Neural cell (in vitro differentiated cells): ENCODE results near the gene NKAPD1. TPM values are rescaled to one million over a fixed set of nuclear protein-coding genes. Genes with fewer than 3 reads are reported as not detected.

Source experiments
- H2AFZ ChIP-seq: fragments of 200-600, 300-800 bp; sonication (generic), shearing (Covaris generic); 2 replicates; pipeline ENCODE4 v1.6.0; 2014; ENCODE audit warnings: low read depth, mild to moderate bottlenecking, antibody characterized with exemption, low read length, moderate library complexity
- H3F3A ChIP-seq: fragments of 200-600 bp; shearing (Covaris generic); 2 replicates; pipeline ENCODE4 v1.6.1; 2016; ENCODE audit warnings: mild to moderate bottlenecking, moderate library complexity, mixed read lengths, antibody characterized with exemption, low read length; ENCODE audit not compliant: insufficient read depth, poor library complexity, severe bottlenecking
- H3K27ac ChIP-seq: fragments of 200-600, 300-800 bp; sonication (generic), shearing (Covaris generic); 2 replicates; pipeline ENCODE4 v1.5.1; 2014; ENCODE audit warnings: mild to moderate bottlenecking, low read length, moderate library complexity
- H3K27me3 ChIP-seq: fragments of 300-800, 200-600 bp; sonication (generic), shearing (Covaris generic); 2 replicates; pipeline ENCODE4 v1.6.0; 2014; ENCODE audit warnings: mild to moderate bottlenecking, low read depth, low read length, moderate library complexity; ENCODE audit not compliant: insufficient read depth
- H3K36me3 ChIP-seq: fragments of 300-800, 200-600 bp; sonication (generic), shearing (Covaris generic); 2 replicates; pipeline ENCODE4 v1.5.1; 2014; ENCODE audit warnings: mild to moderate bottlenecking, antibody characterized with exemption, low read length, moderate library complexity; ENCODE audit not compliant: insufficient read depth
- H3K4me2 ChIP-seq: fragments of 300-800, 200-600 bp; sonication (generic), shearing (Covaris generic); 2 replicates; pipeline ENCODE4 v1.6.0; 2014; ENCODE audit warnings: mild to moderate bottlenecking, low read length
- H3K4me3 ChIP-seq: fragments of 300-800, 200-600 bp; sonication (generic), shearing (Covaris generic); 2 replicates; pipeline ENCODE4 v1.5.1; 2014; ENCODE audit warnings: mild to moderate bottlenecking, low read length, moderate library complexity
- H3K79me2 ChIP-seq: fragments of 200-600 bp; shearing (Covaris generic); replicated peaks from 2 replicates; pipeline ENCODE4 v1.6.0; 2014; ENCODE audit warnings: mild to moderate bottlenecking, low read length, moderate library complexity; ENCODE audit not compliant: insufficient read depth
- H3K9ac ChIP-seq: fragments of 300-800, 200-600 bp; sonication (generic), shearing (Covaris generic); 2 replicates; pipeline ENCODE4 v1.6.1; 2016; ENCODE audit warnings: mild to moderate bottlenecking, low read length, mixed read lengths
- H3K9me2 ChIP-seq: fragments of 200-600 bp; shearing (Covaris generic); 2 replicates; pipeline ENCODE4 v1.6.1; 2016; ENCODE audit warnings: mild to moderate bottlenecking, low read length, mixed read lengths; ENCODE audit not compliant: insufficient read depth
- H3K9me3 ChIP-seq: fragments of 200-600, 300-800 bp; sonication (generic), shearing (Covaris generic); 2 replicates; pipeline ENCODE4 v1.6.1; 2016; ENCODE audit warnings: mild to moderate bottlenecking, mixed run types, low read length, moderate library complexity, mixed read lengths
- H4K20me1 ChIP-seq: fragments of 200-600 bp; shearing (Covaris generic); 2 replicates; pipeline ENCODE4 v1.6.1; 2016; ENCODE audit warnings: mild to moderate bottlenecking, mixed run types; ENCODE audit not compliant: insufficient read depth
- EP300 ChIP-seq: fragments of 450-650 bp; conservative IDR thresholded peaks from 2 replicates; pipeline ENCODE4 v1.6.1; 2014; ENCODE audit warnings: antibody characterized with exemption, mild to moderate bottlenecking, moderate library complexity; ENCODE audit not compliant: poor library complexity, severe bottlenecking
- EZH2 ChIP-seq: fragments of 200-600, 300-800 bp; shearing (Covaris generic), sonication (generic); IDR thresholded peaks from 2 replicates; pipeline ENCODE4 v1.6.1; 2014; ENCODE audit warnings: antibody characterized with exemption, low read length, borderline replicate concordance, mild to moderate bottlenecking; ENCODE audit not compliant: insufficient read depth, poor library complexity, severe bottlenecking
- MXI1 ChIP-seq: fragments of 450-650 bp; conservative IDR thresholded peaks from 2 replicates; pipeline ENCODE4 v1.6.1; 2014; ENCODE audit warnings: antibody characterized with exemption, mild to moderate bottlenecking; ENCODE audit not compliant: poor library complexity, severe bottlenecking
- POLR2AphosphoS5 ChIP-seq: IDR thresholded peaks from 2 replicates; pipeline ENCODE4 v1.6.1; 2012
- RAD21 ChIP-seq: fragments of 450-650 bp; conservative IDR thresholded peaks from 2 replicates; pipeline ENCODE4 v1.6.1; 2014; ENCODE audit warnings: antibody characterized with exemption, mild to moderate bottlenecking, moderate library complexity
- SMC3 ChIP-seq: fragments of 450-650 bp; conservative IDR thresholded peaks from 2 replicates; pipeline ENCODE4 v1.6.1; 2014; ENCODE audit warnings: antibody characterized with exemption, mild to moderate bottlenecking, moderate library complexity; ENCODE audit not compliant: poor library complexity
- TAF1 ChIP-seq: IDR thresholded peaks from 2 replicates; pipeline ENCODE4 v1.6.1; 2012; ENCODE audit warnings: low read depth
- polyA plus RNA-seq: library from polyadenylated mRNA; depleted of rRNA; stranded (reverse); fragments of >200 nt; gene quantifications from 2 replicates; pipeline ENCODE4 v1.2.3, GENCODE V29; 2014
- TF ChIP-seq, protein P1 (sequence below): fragments of 450-650 bp; IDR thresholded peaks from 2 replicates; pipeline ENCODE4 v1.5.1; 2014; ENCODE audit warnings: antibody characterized with exemption, mild to moderate bottlenecking, moderate library complexity; ENCODE audit not compliant: poor library complexity, severe bottlenecking
- TF ChIP-seq, protein P2 (sequence below): IDR thresholded peaks from 2 replicates; pipeline ENCODE4 v1.6.1; 2012; ENCODE audit warnings: borderline replicate concordance

NKAPD1 gene
- polyA plus RNA-seq, 1 donor from 2014 or later: 37.7 TPM

DNA sequence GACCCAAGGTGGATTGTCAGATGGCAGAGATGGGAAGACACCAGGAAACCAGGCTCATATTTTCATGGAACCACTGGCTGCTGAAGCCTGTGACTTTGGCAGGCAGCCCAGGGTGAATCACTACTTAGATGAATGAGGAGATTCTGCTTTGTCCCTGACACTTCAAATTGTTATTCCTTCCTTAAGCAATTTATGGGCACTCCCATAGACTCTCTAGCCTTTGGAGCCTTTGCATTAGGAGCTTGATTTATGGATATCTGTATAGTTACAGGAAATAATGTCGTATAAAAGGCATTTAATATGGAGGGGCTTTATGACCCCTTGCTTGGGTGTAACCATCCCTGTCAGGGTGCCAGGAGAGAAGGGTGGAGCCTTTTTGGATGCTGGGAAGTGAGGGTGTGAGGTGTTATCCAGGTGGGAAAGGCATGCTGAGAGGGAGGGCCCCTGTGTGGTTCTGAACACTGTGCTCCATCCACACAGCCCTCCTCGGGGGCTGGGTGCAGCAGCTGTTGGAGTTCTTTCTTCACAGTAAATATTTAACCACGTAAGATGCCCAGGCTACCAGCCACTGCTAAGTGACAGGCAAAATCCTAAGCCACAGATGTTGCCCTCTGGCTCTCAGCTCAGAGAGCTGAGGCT lies 54.5 kb downstream of the NKAPD1 start:
- Histone ChIP-seq H3K79me2 (no peaks in the 10 kb centered on the region), H3K36me3 (no peaks in the 10 kb centered on the region), H3K4me3 (no peak overlapping the region), H3K9ac (no peak overlapping the region), H4K20me1 (no peaks in the 10 kb centered on the region), H3K9me3 (no peaks in the 10 kb centered on the region), H3K27me3 (no peaks in the 10 kb centered on the region), H3K27ac (no peak overlapping the region), H3K9me2 (no peaks in the 10 kb centered on the region), H3K4me2 (no peak overlapping the region), H3F3A (no peaks in the 10 kb centered on the region), H2AFZ (no peak overlapping the region)
- no peak for TF ChIP-seq SMC3
- TF ChIP-seq RAD21: no peak
- no peak for TF ChIP-seq MXI1
- TF ChIP-seq, protein P1, sequence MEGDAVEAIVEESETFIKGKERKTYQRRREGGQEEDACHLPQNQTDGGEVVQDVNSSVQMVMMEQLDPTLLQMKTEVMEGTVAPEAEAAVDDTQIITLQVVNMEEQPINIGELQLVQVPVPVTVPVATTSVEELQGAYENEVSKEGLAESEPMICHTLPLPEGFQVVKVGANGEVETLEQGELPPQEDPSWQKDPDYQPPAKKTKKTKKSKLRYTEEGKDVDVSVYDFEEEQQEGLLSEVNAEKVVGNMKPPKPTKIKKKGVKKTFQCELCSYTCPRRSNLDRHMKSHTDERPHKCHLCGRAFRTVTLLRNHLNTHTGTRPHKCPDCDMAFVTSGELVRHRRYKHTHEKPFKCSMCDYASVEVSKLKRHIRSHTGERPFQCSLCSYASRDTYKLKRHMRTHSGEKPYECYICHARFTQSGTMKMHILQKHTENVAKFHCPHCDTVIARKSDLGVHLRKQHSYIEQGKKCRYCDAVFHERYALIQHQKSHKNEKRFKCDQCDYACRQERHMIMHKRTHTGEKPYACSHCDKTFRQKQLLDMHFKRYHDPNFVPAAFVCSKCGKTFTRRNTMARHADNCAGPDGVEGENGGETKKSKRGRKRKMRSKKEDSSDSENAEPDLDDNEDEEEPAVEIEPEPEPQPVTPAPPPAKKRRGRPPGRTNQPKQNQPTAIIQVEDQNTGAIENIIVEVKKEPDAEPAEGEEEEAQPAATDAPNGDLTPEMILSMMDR: no peak
- no peak for TF ChIP-seq EZH2
- no peak for TF ChIP-seq TAF1
- no peak for TF ChIP-seq POLR2AphosphoS5
- TF ChIP-seq, protein P2, sequence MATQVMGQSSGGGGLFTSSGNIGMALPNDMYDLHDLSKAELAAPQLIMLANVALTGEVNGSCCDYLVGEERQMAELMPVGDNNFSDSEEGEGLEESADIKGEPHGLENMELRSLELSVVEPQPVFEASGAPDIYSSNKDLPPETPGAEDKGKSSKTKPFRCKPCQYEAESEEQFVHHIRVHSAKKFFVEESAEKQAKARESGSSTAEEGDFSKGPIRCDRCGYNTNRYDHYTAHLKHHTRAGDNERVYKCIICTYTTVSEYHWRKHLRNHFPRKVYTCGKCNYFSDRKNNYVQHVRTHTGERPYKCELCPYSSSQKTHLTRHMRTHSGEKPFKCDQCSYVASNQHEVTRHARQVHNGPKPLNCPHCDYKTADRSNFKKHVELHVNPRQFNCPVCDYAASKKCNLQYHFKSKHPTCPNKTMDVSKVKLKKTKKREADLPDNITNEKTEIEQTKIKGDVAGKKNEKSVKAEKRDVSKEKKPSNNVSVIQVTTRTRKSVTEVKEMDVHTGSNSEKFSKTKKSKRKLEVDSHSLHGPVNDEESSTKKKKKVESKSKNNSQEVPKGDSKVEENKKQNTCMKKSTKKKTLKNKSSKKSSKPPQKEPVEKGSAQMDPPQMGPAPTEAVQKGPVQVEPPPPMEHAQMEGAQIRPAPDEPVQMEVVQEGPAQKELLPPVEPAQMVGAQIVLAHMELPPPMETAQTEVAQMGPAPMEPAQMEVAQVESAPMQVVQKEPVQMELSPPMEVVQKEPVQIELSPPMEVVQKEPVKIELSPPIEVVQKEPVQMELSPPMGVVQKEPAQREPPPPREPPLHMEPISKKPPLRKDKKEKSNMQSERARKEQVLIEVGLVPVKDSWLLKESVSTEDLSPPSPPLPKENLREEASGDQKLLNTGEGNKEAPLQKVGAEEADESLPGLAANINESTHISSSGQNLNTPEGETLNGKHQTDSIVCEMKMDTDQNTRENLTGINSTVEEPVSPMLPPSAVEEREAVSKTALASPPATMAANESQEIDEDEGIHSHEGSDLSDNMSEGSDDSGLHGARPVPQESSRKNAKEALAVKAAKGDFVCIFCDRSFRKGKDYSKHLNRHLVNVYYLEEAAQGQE: no peak
- no peak for TF ChIP-seq EP300

DNA sequence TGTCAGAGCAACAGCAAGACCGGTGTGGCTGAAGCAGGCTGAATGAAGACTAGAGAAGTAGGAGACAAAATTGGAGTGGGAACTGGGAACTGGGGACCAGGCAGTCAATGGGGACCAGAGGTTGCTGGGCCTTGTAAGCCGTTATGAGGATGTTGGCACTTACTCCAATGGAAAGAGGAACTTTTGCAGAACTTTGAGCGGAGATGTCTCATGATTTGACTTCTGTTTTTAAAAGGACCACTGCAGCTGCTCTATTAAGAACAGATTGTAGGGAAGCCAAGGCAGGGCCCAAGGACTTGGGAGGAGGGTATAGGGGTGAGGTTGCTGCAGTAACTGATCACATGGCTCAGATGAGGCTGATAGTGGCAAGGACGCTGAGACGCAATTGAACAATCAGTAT lies 55.6 kb downstream of the NKAPD1 start:
- H3F3A ChIP-seq: no peaks in the 10 kb centered on the region
- no peaks in the 10 kb centered on the region for H3K36me3 ChIP-seq
- no peaks in the 10 kb centered on the region for H3K27me3 ChIP-seq
- TF ChIP-seq RAD21 (no peak), EP300 (no peak), SMC3 (no peak), TAF1 (no peak), POLR2AphosphoS5 (no peak), MXI1 (no peak), EZH2 (no peak)
- TF ChIP-seq, protein P1: no peak
- TF ChIP-seq, protein P2: no peak
- H3K9ac ChIP-seq: no peak overlapping the region
- no peak overlapping the region for H3K27ac ChIP-seq
- H2AFZ ChIP-seq: no peak overlapping the region
- no peaks in the 10 kb centered on the region for H3K79me2 ChIP-seq
- no peaks in the 10 kb centered on the region for H3K9me2 ChIP-seq
- H3K4me3 ChIP-seq: no peak overlapping the region
- no peaks in the 10 kb centered on the region for H4K20me1 ChIP-seq
- H3K9me3 ChIP-seq: no peaks in the 10 kb centered on the region
- no peak overlapping the region for H3K4me2 ChIP-seq
